Activated T-cell treated with anti-CD3 and anti-CD28 coated beads, Interleukin-2, amount 50 U/mL, for 1 hour (primary cell): ENCODE measurements around the gene CDK9.
A peak's percentile ranks its signal among the peaks of the same experiment; 100 is the strongest.

ENCODE experiments used
- DNase-seq: peaks from one replicate; pipeline ENCODE4 v3.0.0-alpha.2; 2020

CDK9 gene

DNA sequence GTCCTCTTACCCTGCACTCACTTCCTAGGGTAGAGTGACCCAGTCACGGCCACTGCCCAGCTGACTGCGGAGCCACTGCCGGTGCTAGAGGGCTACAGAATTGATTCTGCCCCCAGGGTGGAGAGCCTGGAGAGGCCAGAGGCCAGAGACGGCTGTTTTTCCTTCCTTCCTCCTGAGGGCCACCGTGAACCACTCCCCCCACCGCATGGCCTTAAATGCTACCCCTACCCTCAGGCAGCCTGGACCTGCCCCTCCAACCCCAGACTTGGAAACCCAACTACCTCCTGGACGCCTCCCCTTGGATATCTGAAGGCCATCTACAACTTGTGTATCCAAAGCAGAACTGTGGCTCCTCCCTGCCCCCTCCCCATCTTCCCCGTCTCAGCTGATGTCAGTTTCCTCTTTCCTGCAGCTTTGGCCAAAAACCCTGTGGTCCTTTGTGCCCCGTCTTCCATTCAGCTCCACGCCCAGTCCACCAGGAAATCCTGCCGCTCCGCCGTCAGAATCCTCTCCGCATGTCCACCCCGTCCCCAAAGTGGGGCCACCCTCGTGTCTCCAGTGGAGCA, 23.6 kb upstream of the CDK9 start:
- DNase-seq: no peak

DNA sequence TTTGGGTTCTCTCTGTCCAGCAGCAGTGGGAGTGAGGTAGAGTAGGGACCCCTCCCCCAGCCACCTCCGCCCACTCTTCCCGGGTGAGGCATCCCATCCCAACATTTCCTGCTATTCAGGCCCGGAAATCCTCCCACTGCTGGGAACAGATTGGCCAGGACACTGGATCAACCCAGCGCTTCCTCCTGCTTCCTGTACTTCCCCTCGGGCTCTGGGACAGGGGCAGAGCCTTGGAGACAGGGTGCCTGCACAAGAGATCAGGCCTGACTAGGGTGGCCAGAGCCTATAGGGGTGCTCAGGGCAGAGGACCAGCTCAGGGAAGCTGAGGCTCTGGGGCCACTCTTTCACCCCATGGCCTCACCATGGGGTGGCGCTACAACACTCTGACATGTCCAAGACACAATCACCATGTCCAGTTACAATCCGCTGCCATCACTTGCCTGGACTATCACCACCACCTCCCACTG, 21.9 kb upstream of the CDK9 start:
- peak; percentile 41 for DNase-seq

DNA sequence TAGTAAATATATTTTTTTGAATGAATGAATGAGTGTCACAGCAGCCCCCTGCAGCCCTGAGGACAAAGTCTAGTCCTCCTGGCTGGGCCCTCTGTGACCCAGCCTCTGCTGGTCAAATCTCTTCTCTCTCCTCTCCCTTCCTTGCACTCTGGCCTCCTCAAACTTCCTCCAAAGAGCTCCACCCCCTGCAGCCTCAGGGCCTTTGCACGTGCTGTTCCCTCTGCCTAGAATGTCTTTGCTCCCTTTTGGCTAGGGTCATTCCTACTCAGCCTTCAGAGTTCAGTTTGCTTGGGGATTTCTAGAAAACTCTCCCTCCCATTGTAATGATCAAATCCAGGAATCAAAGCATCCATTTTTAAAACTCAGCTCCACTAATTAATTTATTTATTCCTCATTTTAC, 20.4 kb upstream of the CDK9 start:
- no peak for DNase-seq

DNA sequence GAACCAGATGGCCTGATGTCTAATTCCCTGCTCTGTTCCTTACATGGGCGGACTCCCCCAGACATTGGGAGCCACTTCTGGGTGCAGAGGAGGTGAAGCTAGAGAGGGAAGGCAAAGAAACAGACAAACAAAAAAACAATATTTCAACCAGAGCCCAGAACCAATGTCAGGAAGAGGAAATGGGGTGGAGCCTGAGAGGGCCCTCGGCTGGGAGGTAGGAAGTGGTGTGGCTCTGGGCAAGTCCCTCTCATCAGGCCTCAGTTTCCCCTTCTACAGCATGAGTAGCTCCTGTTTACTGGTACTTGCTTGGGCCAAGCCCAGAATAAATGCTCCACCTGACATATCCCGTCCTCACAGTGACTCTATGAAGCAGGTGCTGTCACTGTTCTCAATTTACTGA, 18.4 kb upstream of the CDK9 start:
- no peak for DNase-seq

DNA sequence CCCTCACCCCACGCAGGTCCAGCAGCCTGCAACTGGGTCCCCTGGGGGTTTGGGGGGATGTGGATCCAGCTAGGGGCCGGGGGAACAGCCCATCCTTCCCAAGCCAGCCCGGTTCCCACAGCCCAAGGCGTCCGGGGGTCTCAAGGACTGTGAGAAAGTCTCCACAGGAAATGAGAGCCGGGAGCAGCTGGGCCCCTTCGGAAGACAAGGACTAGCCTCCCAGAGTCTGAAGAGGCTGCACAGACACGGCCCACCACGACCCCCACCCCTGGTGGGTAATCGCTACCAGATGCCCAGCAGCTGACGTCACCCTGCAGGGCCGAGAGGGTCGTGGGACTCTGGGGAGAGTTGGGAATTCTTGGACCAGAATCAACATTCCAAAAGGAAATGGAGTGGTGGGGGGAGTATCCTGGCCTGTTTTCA, 17.9 kb upstream of the CDK9 start:
- no peak for DNase-seq

DNA sequence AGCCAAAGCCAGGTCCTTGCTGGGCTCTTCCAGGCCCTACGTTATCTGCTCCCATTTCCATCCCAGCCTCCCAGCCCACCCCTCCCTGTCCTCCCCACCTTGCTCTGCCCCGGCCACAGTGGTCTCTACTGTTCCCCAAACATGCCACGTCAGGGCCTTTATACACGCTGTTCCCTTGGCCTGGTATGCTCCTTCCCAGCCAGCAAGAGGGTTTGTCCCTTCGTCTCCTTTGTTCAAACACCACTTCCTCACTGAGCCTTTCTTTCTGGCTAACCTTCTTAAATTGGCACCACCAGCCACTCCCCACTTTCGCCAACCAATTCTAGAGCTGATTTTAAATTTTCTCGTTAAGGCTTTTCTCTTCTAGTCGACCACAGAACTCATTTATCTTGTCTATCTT, 17.1 kb upstream of the CDK9 start:
- no peak for DNase-seq

DNA sequence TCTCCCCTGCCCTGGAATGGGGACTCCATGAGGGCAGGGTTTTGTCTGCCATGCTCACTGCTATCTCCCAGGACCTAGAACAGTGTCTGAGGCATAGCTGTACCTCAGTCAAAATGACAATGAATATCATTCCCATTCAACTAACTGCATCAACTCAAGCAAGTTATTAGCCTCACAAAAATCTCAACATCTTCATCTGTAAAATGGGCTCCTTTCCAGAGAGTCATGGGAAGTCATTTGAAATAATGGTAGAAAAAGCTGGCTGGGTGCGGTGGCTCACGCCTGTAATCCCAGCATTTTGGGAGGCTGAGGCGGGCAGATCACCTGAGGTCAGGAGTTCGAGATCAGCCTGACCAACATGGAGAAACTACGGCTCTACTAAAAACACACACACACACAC, 16.7 kb upstream of the CDK9 start:
- DNase-seq: no peak

DNA sequence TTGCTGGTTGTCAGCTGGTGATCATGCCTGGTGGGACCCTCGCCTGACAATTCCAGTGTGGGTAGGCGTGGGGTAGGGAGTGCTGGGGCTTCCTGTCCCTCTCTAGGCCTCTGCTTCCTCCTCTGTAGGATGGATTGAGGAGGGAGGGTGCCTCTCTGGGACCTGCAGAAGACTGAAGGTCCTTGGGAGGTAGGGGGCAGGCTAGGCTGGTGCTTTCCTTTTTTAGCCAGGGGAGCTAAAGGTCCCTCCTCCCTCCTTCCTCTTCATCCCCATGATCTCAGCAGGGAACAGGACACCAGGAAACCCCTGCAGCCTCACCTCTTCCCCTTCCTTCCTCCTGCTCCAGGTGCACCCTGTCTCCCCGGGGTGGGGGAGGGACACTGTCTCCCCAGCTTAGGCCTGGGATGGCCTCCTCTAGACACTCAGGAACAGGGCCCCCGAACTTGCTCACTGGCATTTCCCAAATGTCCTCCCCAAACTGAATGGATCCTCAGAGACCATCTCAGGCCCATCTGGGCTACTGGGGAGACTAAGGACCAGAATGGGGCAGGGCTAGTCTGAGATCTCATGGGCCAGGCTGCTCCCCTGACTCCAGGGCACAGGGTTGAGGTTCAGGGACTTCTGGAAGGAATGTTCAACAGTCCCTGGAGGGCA, 15.8 kb upstream of the CDK9 start:
- no peak for DNase-seq

DNA sequence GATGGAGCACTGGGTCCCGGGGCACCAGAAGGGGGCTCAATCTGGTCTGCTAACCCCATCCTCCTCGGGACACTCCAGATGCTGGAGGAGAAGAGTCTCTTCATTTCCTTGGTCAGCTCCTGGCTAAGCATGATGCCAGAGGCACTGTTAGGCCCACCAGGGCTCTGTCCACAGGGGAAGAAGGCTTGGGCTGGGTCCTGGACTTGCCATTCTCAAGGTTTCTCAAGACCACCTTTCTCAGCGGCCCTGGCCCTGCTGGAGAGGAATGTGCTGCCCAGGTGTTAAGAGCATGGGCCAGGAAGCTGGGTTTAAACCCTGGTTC, 15.3 kb upstream of the CDK9 start:
- DNase-seq: no peak

DNA sequence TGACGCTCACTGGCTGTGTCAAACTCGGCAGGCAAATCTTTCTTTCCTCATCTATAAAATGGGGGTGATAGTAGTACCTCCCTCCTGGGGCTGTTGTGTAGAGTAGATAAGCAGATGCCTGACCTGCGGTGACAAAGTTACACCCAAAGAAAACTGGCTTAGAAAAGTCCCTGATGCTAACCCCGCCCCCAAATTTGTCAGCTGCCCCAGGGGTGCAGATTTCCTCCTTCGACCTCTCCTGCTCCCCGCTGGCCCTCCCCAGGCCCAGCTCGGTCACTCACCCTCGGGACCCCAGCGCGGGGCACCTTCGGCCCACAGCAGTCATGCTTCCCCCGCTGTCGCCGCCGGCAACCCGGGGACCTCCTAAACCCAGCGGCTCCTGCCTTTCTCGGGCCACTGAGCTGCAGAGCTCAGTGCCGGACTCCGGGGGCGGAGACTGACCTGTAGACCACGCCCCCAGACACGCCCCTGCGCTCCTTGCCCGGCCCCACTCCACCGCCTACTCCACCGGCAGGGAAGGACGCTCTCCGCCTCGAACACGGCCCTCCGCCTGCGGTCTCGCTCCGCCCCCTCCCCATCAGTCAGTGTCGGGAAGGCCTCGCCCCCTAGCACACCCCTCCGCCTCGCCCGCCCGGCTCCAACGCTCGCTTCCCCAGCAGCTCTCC, 14.8 kb upstream of the CDK9 start:
- peak; percentile 93 for DNase-seq

DNA sequence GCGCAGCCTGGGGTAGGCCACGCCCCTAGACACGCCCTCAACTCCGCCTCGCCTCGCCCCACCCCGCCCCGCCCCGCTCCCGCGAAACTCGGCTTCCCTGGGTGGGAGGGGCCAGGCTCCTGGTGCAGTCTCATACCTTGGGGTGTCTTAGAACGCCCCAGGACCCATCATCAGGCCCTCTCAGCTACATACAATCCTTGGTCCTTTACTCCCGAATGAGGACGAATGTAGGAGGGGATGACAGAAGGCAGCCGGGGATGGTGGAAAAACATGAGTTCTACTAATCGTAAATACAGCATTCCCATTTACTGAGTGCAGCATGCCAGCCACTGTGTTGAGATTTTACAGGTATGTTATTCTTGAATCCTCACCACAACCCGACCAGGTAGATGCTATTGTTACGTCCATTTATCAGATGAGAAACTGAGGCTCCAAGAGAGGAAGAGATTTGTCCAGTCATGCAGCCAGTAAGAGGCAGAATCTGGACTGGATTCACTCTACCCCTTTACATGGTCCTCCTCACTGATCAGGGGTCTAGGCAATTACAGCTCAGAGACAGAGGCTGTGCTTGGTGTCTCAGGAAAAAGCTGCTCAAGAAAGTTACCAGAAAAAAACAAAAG, 14.2 kb upstream of the CDK9 start:
- no peak for DNase-seq

DNA sequence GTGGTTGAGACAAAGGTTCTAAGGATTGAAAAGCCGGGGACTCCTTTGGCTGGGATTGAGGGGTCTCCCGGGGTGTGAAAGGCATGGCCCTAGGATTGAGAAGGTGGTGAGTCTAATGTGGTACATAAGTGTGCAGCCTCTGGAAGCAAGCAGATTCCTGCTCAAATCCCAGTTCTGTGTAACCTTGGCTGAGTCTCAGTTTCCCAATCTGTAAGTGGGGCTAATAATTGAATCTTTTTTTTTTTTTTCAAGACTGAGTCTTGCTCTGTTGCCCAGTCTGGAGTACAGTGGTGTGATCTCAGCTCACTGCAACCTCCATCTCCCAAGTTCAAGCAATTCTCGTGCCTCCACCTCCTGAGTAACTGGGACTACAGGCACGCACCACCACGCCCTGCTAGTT, 13.2 kb upstream of the CDK9 start:
- DNase-seq: no peak

DNA sequence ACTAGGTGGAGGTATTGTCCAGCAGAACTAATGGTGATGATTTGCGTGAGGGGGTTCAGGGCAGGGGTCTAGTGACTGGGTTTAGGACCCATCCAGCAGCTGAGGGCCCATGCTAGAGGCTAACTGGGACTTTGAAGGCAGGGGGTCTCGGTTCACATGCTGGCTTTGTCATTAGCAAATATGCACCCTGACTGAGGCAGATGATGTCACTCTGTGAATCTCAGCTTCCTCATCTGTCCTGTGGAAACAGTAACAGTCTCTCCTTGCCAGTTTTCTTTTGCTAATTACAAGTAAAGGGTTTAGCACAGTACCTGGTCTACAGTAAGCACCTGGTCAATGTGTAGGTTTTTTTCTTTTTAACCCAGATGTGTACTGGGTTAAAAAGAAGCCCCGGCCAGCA, 12.6 kb upstream of the CDK9 start:
- DNase-seq: no peak

DNA sequence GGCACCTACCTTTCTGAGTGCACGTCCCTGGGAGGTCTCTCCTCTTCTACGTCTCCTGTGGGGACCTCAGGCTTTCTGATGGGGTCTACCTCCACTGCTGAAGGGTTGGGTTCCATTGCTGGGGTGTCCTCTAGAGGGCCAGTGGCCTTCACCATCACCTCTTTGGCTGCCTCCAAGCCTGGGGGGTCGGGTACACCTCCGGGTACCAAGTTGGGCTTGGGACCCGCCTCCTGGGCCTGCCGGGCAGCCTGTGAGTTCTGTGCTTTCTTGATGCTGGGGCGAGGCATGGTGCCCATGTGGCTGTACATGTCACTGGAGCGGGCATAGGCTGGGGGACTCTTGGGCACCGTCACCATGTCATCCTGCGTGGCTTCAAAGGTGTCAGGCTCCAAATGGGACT, 11.9 kb upstream of the CDK9 start:
- no peak for DNase-seq

DNA sequence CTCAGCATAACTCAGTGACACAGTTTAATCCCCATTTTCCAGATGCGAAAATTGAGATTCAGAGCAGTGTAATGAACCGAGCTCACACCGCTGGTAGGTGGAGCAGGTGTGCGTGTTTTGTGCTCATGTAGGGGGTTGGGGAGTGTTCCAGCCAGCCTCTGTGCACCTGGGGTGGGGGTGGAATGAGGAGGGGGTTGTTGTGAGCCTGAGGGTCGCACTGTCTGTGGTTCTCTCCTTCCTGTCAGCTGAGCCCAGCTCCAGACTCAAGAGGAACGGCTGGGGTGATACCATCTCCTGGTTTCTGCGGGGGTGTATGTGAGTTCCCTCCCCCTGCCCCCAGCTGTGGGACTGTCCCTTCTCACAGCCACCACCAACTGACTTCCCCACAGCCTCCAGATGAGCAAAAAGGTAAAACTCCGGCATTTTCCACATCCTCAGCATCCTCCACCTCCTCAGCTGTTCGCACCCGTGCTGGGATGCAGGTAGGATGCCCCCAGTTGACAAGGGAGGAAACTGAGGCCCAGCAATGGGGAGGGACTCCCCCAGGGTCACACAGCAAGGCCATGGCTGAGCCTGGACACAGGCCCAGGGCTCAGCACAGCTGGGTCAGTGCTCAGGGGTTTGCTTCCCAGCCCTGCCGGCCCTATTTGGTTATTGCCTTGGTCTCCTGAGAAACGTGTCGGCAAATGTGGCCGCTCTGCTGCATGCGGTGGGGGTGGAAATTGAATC, 9.5 kb upstream of the CDK9 start:
- DNase-seq: peak; percentile 77

DNA sequence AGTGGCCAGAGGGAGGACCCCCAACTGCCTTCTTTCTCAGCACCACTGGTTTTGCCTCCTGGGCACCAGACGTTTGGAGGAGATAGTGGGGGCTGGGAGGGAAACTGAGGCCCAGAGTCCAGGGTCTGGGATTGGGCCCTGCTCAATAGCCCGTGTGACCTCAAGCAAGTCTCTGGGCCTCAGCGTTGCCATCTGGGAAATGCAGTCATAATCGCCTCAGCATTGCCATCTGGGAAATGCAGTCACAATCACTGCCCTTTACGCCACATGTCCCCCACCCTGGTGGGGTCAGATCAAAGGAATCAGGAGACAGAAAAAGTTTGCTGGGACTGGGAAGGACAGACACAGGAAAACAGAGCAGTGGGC, 8.9 kb upstream of the CDK9 start:
- no peak for DNase-seq

DNA sequence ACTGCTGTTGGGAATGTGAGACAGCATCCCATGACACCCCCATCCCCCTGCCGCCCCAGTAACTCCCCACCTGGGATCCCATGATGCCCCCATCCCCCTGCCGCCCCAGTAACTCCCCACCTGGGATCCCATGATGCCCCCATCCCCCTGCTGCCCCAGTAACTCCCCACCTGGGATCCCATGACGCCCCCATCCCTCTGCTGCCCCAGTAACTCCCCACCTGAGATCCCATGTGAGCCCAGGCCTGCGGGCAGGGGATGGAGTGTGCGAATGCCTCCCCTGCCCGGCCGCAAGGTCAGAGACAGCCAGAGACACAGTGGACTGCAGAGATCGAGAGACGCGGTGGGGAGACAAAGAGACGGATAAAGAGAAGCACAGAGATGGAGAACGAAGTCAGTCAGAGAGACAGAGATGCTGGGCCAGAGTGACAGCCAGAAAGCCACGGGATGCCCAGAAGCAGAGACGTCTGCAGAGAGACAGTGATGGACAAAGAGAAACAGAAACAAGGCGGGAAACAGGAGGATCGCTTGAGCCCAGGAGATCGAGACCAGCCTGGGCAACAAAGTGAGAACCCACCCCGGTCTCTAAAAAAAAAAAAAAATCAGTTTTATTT, 8.4 kb upstream of the CDK9 start:
- DNase-seq: no peak

DNA sequence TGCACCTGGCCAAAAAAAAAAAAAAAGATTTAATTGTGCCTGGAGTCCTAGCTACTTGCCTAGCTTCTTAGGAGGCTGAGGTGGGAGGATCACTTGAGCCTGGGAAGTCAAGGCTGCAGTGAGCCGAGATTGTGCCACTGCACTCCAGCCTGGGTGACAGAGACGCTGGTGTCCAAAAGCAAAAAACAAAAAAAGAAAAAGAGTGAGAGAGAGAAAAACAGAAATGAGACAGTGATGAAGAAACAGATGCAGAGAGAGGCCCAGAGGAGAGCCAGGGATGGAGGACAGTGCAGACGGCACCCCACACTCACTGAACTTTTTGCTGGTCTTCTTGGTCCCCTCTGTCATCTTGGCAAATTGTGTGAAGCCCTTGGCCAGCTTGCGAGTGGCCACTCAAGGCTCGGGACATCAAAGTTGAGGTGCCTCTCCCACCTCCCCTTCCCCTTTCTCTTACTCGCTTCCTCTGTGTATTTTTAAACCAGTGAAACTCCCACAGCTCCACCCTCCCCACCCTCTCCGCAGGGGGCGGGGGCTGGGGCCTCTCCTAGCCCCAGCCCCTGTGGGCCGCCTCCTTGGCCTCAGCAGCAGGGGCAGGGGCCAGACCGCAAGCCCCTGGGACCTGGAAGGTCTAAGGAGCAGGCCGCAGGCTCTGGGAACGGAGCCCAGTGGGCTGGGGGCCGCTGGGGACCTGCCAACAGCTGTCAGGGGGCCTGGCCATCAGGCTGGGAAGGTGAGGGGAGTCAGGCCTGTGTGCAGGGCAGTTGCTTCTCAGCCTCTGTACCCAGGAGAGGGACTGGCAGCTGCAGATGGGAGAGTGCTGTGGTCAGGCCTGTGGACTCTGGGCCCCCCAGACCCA, 7.3 kb upstream of the CDK9 start, which contains the start of gene SH2D3C:
Gene SH2D3C (minus strand): TSS at position 387 of the 856 bp plus-strand sequence. CDS start 39 bp downstream, at position 348.
- peak; percentile 54 for DNase-seq

DNA sequence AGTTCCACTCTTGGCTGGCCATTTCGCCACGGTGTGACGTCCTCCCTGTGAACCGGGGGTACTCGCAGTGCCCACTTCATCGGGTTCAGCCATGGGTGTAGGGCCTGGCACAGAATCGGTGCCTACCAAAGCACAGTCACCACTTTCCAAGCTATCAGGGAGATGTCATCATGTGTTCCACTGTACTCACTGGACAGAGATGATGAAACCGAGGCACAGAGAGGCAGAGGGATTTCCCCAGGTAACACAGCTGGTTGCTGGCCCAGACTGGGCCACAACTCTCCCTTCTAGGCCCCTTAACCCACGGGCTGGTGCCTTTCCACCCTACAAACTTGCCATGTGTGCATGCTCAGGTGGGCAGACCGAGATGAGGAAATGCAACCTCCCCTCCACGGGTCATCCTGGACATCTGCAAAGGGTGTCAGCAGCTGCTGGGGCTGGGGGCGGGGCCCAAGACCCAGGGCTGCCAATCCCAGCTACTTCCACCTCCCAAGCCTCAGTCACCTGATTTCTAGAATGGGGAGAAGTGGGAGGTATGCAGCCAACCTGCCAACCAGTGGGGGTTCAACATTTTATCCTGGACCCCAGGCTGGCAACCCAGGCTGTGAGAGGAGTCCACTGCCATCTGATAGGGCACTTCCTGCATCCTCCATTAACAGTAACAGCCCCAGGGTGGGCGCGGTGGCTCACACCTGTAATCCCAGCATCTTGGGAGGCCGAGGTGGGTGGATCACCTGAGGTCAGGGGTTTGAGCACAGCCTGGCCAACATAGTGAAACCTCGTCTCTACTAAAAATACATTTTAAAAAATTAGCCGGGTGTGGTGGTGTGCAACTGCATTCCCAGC, 6.5 kb upstream of the CDK9 start:
- no peak for DNase-seq

DNA sequence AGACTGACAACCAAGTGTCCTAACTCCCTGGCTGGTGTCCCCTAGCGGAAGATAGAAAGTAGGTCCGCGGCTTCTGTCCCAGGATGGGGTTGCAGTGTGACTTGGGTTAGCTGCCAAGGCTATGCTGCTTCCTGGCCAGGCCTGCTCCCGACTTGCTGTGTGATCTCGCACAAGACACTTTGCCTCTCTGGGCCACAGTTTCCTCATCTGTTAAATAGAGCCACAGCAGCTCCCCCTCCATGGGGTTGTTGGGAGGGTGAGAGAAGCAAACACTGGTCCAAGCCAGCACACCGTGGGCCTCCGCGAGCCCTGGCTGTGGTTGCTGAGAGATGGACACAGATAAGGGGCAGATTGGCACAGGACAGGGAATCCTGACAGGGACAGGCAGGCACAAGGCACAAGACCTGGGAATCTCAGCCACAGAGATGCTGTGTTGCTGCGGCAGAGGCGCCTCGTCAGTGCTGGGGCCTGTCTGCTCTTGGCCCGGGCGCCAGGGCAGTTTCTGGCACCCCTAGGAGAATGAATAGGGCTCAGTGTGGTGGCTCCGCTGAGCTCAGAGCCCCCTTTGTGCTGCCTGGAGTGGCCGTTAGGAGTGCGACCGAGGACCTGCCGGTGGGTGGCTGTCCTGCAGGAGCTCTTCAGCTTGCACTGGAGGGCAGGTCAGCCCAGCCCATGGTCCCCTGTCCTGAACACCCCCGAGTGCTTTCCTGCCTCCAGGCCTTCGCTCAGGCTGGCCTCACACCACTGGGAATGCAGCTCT, 5.5 kb upstream of the CDK9 start:
- DNase-seq: no peak
